NCI-H226 (cell line): ENCODE data around the gene VPS13A.
"Not testable (repeated sequence)": the region's sequence is repeated elsewhere in the genome, so short reads cannot be mapped to it uniquely, and the experiment has no call there.

Source experiments
- DNase-seq: peaks from one replicate; pipeline ENCODE4 v3.0.0-alpha.2; 2015

The VPS13A gene

DNA sequence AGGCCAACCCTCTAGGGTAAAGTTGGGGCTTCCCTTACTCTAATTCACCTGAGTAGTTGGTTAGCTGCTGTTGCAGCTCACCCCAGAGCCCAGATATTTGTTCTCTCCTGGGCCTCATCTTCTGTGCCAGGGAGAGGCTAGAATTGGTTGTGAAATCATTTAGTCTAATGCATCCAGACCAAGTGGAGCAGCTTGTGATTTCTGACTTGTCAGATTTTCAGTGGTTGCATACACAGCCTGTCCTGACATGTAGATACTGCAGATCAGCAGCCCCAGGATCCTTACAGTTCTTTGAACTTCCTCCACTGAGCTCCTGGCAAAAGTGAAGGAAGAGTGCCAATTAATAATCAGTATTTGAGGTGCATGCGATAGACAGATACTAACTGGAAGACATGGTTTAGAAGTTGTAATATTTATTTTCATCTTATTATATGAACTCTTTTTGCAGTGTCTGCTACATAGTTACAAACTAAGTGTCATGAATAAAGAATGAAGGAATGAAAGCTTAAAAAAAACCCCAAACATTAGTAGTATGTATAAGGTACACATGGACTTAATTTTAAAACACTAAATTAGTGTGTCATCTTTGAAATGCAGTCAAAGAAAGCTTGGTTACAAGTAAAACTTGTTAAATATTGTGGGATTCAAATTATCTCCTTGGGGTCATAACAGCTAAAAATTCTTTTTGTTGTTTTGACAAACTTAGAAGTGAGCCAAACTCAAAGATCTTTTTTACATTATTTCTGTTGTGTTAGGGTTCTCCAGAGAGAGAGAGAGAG, 128.5 kb downstream of the VPS13A start:
- DNase-seq, result no peak

DNA sequence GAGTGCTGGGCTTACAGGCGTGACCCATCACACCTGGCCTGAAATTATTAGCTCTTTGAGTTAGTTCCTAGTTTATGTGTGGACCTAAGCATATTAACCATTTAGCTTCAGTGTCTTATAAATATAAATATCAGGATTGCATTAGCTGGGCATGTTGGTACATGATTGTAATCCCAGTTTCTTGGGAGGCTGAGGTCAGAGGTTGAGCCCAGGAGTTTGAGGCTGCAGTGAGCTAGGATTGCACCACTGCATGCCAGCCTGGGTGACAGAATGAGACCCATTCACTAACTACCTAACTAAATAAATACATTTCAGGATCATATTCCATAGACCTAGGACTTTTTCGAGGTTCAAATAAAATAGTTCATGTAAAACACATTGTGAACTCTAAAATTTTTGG, 129.8 kb downstream of the VPS13A start:
- no peak for DNase-seq

GRCh38 chr9:77316058-77316457, 138.7 kb downstream of the VPS13A start:
- no peak for DNase-seq

DNA sequence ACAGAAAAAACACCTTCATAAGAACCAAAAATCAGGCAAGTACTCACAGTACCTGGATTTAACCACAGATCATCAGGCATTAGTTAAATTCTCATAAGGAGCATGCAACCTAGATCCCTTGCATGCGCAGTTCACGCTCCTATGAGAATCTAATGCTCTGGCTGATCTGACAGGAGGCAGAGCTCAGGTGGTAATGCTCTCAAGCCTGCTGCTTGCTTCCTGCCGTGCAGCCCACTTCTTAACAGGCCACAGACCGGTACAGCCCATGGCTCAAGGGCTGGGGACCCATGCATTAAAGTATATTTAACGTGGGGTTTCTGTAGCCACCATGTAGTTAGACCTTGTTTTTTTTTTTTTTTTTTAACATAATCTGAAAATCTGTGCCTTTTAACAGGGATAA, 147.7 kb downstream of the VPS13A start:
- DNase-seq, result no peak

- no peak for DNase-seq
Measured at GRCh38 chr9:77328102-77328501, 150.8 kb downstream of the VPS13A start.

DNA sequence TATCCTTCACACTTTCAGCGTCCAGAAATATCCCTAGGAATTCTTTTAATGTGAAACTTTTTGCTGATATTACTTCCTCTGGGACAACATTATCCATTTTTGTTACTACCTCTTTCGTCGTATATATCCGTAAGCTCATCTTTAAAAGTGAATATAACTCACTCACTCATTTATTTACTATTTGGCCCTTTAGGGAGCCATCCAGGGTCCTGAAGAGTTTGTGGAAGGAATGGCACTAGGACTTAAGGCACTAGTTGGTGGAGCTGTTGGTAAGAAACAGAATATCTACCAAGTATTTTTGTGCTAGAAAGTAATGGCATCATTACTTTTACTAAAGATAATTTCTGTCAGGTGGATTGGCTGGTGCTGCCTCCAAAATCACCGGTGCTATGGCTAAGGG, 192.7 kb downstream of the VPS13A start:
- DNase-seq, result no peak

GRCh38 chr9:77374266-77374665, 196.9 kb downstream of the VPS13A start:
- peak; percentile 4 for DNase-seq

DNA sequence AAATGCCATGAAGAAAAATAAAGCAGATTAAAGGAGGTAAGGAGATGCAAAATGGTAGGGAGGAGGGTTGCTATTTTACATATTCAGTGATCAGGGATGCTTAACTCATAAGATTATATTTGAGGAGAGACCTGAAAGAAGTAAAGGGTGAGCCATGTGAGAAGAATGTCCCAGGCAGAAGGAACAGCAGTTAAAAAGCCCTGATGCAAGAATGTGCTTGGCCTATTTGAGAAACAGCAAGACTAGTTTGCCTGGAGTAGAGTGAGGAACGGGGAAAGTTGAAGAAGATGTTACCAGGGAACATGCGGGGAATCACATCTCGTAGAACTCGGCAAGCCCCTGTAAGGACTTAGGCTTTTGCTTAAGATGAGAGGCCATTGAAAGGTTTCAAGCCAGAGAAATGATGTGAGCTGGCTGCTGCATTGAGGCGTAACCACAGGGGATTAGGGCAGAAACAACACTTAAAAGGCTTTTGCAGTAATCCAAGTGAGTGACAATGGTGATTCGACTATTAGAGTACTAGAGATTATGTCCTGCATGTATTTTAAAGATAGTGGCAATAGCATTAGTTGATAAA, 198.7 kb downstream of the VPS13A start:
- DNase-seq, result no peak

- peak; percentile 26 for DNase-seq
Measured at GRCh38 chr9:77384406-77384805, 207.1 kb downstream of the VPS13A start.

DNA sequence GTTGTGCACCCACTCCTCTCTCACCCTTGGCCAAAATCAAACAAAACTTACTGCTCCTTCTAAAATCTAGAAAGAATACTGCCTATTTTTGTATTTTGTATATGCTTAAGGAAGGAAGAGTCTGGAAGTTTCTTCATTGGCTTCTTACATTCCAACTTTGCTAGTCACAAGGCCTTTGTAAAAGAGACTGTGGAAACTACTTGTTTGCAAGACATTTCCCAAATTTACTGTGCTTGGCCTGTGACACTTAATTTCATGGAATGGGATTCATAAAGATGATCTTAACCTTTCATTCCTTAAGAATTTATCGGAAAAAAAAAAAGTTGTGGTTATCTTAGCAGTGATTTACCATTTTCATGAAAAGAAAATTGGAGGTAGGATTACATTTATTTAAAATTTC, 208.9 kb downstream of the VPS13A start:
- no peak for DNase-seq

DNA sequence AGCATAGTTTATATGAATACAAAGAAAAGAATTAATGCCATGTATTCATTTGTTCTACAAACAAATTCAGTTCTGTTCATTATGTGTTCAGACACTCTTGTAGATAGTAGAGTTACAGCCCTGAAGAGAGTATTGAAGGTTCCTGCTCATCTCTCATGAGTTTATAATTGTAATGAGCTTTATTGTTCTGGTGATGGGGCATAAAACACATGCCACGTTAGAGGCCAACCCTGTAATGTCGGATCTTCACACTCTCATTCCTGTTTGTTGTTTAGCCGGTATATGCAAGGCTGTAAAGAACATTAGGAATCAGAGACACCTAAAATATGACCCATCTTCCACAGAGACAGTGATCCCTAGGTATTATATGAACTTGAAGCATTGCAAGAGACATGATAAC, 214.5 kb downstream of the VPS13A start:
- DNase-seq, result no peak

DNA sequence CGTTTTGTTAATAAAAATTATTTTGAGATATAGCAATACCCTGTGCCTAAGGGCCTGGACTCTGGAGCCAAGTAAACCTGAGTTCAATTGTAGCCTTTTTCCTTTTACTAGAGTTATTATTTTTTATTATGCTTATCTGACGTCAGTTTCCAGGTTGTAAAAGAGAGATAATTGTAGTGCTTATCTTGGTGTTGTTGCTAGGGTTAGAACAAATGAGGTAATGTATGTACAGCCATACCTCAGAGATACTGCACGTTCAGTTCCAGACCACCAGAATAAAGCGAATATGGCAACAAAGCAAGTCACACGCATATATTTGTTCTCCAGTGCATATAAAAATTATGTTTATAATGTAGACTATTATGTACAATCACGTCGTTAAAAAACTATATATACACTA, 215.0 kb downstream of the VPS13A start:
- no peak for DNase-seq

GRCh38 chr9:77398581-77398980, 221.2 kb downstream of the VPS13A start:
- not testable (repeated sequence) for DNase-seq

- DNase-seq, result no peak
Measured at GRCh38 chr9:77399964-77400363, 222.6 kb downstream of the VPS13A start.

GRCh38 chr9:77402286-77402685, 225.0 kb downstream of the VPS13A start:
- no peak for DNase-seq

DNA sequence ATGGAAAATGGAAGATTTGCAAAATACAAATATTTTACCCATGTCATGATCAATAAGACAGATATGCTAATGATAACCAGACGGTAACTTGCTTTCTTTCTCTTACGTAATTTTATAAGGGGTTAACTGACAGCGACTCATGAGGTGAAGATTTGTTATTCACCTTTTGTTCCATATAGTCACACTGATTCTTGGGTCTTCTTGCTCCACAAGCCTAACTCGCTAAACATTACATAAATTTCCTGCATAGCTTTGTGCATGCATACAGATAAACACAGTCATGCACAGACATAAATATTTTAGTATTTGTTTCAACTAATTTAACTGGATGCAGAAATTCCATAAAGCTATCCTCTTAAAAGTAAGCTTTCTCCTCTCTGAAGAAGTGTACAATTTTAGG, 225.9 kb downstream of the VPS13A start:
- no peak for DNase-seq

DNA sequence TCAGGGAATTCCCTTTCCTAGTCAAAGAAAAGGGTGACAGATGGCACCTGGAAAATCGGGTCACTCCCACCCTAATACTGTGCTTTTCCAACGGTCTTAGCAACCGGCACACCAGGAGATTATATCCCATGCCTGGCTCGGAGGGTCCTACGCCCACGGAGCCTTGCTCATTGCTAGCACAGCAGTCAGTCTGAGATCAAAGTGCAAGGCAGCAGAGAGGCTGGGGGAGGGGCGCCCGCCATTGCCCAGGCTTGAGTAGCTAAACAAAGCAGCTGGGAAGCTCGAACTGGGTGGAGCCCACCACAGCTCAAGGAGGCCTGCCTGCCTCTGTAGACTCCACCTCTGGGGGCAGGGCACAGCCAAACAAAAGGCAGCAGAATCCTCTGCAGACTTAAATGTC, 231.2 kb downstream of the VPS13A start:
- DNase-seq, result not testable (repeated sequence)

DNA sequence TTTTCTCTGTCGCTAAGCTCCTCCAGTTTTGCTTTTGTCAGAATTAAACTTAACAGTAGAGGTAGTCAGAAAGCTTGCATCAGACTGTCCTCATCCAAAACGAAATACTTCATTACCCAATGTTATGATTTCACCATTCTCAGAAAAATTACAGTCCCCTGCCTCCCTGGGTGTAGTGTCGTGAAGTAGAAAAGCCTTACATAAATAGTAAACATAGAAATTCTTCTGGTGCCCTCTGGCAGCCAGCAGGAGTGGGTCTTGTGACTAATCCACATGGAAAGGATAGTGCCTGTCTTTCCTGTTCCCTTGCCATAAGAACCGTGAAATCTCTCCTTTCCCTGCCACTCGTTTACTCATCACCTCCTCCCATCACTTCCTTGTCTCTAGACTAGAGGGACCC, 240.2 kb downstream of the VPS13A start:
- DNase-seq, result peak; percentile 17

GRCh38 chr9:77418226-77418625, 240.9 kb downstream of the VPS13A start:
- DNase-seq, result no peak

DNA sequence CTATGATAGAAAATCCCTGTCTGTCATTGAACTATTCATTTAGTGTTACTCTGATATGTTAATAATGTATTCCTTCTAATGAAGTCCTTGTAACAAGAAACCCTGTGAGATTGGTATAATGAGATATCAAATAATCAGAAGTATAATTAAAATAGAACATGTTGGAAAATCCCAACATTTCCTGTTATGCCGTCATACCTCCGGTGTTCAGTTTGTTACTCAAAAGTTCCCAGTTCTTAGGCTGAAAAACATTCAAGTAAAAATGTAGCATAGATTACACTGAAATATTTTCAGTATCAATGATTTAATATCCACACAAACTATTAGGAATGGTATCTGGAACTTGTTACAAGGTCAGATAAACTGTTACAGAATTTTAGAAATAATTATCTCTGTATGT, 243.3 kb downstream of the VPS13A start:
- DNase-seq, result no peak

- DNase-seq, result no peak
Measured at GRCh38 chr9:77421506-77422265, 244.4 kb downstream of the VPS13A start.

- no peak for DNase-seq
Measured at GRCh38 chr9:77422969-77423368, 245.6 kb downstream of the VPS13A start.

- DNase-seq, result no peak
Measured at GRCh38 chr9:77423841-77424240, 246.5 kb downstream of the VPS13A start.

DNA sequence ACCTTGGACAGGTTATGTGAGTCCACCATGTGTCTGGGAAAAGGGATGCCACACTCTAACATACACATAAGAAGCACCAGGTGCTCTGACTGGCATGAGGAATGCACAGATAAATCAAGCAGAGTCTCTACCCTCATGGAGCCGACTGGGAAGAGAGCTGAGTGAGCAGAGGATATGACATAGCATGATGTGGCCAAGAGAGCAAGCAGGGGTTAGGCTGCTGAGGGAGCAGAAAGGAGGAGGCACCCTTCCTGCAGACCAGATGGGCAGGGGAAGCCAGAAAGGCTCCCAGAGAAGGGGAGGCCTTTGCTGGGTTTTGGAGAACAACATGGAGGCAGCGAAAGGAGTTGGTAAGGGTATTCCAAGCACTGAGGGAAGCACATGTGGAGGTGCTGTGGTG, 247.7 kb downstream of the VPS13A start:
- no peak for DNase-seq
